Measurements from ENCODE around the gene COL25A1.
"Not testable (repeated sequence)": the region's sequence is repeated elsewhere in the genome, so short reads cannot be mapped to it uniquely, and the experiment has no call there.

Gene COL25A1

DNA sequence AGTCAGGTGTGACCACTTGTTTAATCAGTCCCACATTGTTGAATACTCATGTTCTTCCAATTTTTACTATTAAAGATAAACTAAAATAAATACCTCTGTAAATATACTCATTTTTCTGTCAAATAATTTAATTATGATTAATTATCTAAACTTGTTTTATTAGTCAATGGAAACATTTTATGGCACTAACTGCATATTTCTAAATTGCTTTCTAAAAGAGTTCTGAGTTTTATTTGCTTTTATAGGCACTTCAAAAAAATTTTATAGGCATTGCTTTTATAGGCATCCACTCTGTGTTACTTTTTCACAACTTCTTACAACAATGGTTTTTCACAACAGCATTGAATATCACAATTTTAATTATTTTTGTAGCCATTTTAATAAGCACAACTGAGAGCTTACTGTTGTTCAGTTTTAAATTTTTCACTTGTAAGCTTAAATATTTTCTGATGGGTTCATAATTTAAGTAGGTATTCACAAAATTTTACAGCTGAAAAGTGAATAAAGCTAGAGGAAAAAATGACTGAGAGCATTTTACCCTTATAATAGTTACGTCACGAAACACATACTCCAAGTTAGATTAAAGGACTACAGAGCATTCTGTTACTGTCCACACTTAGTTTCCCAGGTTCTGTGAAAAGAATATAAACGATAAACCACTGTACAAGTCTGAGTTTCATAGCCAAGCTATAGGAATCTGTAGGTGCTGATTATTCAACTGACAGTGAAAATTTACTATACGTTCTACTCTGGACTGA, 398.8 kb downstream of the COL25A1 start:
- DNase-seq (ENCODE audit: low spot score), result no peak

DNA sequence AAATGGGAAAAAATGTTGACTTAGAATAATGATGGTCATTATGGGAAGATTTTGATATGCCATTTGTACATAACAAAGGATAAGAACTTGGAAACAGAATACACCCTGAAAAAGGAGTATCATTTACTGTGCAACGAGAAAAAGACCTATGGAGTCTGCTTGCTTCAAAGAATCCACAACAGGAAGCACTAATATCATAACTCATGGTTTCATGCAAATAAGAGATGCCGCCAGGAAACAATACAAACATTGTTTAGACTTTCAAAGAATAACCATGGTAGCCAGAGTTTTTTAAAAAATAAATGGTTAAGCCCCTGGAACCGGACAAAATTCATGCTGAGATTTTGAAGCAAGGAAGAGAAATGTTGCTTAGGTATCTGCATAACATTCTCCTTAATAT, 399.7 kb downstream of the COL25A1 start:
- no peak for DNase-seq (ENCODE audit: low spot score)

DNA sequence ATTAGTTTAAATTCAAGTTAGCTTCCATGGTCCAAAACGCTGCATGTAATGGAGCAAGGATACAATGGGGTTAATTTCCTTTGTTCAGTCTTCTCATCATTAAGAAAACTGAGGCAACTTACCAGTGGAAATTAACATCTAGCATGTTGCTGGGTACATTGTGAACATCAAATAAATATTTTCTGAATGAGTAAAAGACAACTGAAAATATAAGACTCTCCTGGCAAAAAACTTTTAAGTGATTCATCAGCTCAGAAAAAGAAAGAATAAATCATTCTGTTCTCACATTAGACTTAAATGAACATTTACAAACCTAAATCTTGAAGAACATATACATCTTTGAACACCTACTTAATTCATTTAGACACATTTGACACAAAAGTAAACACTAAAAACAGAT, 401.2 kb downstream of the COL25A1 start:
- DNase-seq (ENCODE audit: low spot score), result no peak

GRCh38 chr4:108900018-108900580, 402.4 kb downstream of the COL25A1 start:
- DNase-seq (ENCODE audit: low spot score), result no peak

- DNase-seq (ENCODE audit: low spot score), result no peak
These were observed 409.0 kb downstream of the COL25A1 start for GRCh38 chr4:108893468-108893867.

DNA sequence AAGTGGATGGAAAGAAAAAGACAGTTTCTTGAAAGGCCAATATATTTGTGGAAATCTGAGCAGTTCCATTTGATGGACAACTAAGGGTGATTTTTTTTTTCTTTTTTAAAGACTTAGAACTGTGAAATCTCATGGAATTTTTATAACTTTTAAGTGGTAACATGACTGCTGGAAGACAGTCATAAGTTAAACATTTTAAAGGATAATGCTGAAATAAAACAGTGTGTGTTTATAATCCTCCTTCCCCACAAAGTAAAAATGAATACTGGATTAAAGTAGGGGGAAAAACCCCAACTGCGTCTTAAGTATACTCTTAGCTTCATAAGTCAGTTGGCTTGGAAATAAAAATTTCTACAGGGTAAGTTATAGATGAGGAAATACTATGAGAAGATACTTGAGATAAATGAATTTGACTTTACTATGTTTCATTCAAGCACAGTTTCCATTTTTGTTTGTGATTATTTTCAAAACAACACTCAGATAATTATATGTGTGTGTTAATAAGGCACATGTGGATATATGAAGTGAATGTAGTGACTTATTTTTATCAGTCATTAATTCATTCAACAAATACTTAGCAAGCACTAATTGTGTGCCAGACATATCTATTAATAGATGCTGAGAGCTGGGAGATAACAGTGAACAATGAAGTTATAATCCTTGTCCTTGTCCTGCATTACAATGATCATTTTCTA, 410.4 kb downstream of the COL25A1 start:
- no peak for DNase-seq (ENCODE audit: low spot score)

DNA sequence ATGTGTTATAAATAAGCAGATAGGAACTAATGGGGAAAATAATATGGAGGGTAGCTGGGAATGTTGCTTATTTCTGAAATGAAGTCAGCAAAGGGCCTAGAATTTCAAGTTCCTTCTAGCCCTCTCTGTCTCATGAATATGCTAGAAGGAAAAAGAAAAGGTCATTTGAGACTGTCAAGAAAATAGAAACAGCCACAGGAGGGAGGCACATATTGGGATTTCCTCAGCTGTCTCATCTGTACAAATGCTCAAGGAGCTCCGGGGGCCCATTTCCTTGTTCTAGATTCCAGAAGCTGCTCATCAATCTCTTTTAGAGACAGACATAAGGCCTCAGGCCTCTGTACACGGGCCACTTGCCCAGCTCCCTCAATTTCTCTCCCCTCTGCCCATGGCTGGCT, 412.0 kb downstream of the COL25A1 start:
- DNase-seq (ENCODE audit: low spot score), result no peak

DNA sequence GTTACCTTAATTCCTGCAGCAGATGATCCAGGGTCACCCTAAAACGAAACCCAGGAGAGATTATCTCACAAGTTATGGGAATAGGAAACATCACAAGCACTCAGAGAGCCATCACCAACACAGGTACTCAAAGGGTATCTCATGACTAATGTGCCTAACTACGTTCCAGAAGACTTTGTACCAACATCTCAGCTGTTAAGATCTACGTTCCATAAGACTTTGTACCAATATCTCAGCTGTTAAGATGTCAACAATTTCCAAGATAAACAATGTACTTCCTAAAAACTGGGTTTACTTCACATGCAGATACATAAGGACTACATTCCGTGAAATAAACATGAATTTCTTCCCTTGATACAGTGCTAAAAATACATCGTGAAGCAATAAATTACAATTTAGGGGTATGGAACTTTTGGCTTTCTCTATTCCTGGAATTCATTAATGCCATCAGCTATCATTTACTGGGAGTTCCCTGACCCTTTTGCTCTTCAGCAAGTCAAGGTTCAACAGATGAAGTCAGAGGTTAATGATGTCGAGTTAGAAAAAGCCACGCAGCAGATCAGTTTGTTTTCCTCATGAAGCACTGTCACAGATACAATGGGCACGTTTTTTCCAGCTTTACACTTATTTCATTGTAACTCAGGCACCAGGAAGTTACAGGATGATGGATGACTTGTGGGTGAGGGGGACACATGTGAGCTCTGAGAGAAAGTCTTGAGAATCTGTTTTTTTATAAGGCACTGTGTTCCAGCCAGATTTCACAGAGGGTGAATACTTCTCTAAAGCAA, 412.6 kb downstream of the COL25A1 start:
- DNase-seq (ENCODE audit: low spot score), result no peak

DNA sequence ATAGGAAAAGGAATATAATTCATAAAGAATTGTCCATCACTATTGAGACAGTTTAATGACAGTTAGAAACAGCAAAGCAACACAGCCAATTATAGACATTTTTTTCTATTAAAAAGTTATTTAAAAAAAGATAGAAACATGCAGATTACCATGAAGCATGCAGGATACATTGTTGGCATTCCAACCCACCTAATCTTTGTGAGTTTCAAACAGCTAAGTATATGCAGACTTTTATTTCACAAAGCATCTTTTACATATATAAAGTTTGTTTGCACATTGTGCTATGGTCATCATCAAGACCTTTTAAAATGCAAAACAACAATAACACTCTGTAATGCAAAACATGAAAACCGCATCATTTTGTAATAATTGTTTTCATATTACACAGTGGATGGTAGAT, 413.7 kb downstream of the COL25A1 start:
- DNase-seq (ENCODE audit: low spot score), result no peak

- DNase-seq (ENCODE audit: low spot score), result no peak
These were observed 415.4 kb downstream of the COL25A1 start for GRCh38 chr4:108887034-108887433.

DNA sequence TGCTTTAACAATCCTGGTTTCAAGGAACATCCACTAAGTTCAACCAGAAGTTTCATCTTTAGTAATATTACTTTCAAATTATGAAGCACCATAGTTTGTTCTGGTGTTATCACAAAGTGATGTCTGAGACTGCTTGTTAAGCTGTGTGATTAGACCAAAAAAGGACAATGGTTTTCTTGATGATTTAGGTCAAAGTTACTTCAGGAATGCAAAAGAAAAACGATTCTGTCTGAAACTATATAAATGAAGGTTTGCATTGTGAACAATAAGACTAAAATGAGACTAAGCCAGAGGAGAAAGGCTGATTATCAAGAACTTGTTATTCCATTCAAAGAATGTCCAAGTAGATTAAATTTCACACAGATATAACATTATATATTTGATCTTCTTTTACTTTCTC, 417.2 kb downstream of the COL25A1 start:
- DNase-seq (ENCODE audit: low spot score), result no peak

DNA sequence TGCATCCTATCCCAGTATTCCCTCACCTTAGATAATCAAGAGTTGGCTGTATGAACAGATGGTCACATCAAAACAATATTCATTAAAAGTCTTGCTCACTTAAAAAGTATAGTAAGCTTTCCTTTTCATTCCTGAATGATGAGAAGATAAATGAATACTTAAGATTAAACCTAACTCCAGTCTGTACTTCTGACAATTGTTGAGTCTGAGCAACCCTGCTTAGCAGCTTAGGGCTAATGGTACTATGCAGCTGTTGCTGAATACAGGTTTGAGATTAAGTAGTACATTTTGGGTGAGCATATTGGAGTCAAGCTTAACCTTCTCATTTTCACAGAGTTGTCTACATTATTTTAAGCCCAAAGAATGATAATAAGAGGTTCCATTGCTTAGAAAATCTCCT, 417.9 kb downstream of the COL25A1 start:
- DNase-seq (ENCODE audit: low spot score), result no peak

DNA sequence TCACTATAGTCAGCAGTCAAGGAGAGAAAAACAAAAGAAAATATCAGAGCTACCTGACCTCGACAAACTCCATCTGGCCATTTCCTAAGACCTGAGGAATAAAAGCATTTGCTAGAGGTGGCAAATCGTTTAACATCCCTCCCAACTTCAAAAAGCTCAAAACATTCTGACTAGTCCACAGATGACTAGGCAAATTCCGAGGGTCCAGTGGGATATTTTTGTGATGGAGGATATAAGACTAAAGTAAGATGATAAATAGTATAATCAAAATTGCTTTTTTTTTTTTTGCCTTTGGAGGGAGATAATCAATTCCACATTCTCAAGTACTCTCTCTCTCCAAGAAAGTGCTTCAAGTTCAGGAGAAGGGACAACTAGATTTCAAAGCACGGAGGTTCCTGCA, 420.5 kb downstream of the COL25A1 start:
- no peak for DNase-seq (ENCODE audit: low spot score)

DNA sequence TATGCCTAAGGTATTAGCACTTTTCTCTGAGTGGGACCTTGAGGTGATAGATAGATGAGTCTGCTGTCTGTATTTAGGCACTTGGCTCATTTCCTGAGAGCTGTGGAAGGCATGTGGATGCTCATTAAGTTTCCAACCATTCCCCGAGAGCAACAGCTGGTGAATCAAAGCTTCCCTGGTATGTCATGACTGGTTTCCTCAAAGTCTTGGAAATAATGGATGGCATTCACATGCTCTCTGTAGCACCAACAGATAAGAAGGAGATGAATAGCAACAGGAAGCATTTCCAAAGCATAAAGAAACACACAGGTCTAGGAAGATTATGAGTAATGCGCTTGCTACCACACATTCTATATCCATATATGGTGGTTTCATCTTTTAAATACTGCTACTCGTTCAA, 421.3 kb downstream of the COL25A1 start:
- DNase-seq (ENCODE audit: low spot score), result no peak

DNA sequence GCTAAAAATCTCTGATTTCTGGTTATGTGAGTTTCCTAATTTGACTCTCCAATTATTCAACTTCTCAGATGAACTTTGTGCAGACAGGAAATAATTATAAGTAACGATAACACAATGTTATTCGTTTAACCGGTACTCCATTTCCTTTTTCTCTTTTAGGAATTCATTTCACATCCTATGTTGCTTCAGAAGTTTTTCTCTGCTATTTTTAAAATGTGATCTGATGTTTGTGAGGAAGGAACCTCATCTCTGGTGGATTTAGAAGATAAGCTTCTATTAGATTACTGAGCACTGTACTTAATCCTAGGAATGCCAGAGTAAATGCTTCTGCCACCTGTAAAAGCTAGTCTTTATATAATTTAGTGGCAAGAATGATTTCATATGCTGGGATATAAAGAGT, 423.7 kb downstream of the COL25A1 start:
- DNase-seq (ENCODE audit: low spot score), result no peak

GRCh38 chr4:108877821-108878220, 424.6 kb downstream of the COL25A1 start:
- no peak for DNase-seq (ENCODE audit: low spot score)

GRCh38 chr4:108874806-108875205, 427.7 kb downstream of the COL25A1 start:
- DNase-seq (ENCODE audit: low spot score), result no peak

GRCh38 chr4:108869970-108870369, 432.5 kb downstream of the COL25A1 start:
- DNase-seq (ENCODE audit: low spot score), result not testable (repeated sequence)

DNA sequence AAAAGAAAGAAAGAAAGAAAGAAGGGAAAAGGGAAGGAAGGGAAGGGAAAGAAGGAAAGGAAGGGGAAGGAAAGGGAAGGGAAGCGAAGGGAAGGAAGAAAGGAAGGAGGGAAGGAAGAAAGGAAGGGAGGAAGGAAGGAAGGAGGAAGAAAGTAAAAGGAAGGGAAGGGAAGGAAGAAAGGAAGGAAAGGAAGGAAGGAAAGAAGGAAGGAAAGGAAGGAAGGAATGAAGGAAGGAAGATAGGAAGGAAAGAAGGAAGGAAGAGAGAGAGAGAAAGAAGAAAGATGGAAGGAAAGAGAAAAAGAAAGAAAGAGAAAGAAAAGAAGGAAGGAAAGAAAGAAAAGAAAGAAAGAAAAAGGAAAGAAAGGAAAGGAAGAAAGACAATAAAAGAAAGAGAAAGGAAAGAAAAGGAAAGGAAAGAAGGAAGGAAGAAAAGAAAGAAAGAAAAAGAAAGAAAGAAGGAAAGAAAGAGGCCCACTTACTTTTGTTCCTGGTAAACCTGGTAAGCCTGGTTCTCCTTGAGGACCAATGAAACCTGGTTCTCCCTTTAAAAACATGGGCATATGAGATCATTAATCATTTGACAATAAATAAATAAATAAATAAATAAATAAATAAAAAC, 433.7 kb downstream of the COL25A1 start:
- no peak for DNase-seq (ENCODE audit: low spot score)

GRCh38 chr4:108867476-108867875, 435.0 kb downstream of the COL25A1 start:
- no peak for DNase-seq (ENCODE audit: low spot score)

- no peak for DNase-seq (ENCODE audit: low spot score)
These were observed 441.1 kb downstream of the COL25A1 start for GRCh38 chr4:108861334-108861733.

- no peak for DNase-seq (ENCODE audit: low spot score)
These were observed 447.7 kb downstream of the COL25A1 start for GRCh38 chr4:108854786-108855185.
